Ramos (cell line): Measurements from ENCODE around the gene TRIM38.

Source experiments
- in situ Hi-C: fragments of 300-500 bp; cut with MboI; formaldehyde crosslinking; loops from one replicate; pipeline ENCODE4 v1.14.3; 2022; ENCODE audit warnings: low sequenced_read_pairs; ENCODE audit not compliant: unreplicated experiment

The TRIM38 gene

GRCh38 chr6:26022737-26023136 is 60.1 kb downstream of the TRIM38 start:
- in situ Hi-C loops, result loop anchor here (5.0 kb wide), 1 partner anchor 635 kb away; no protein-coding TSS in a partner anchor

GRCh38 chr6:26024651-26025046 is 62.0 kb downstream of the TRIM38 start:
- in situ Hi-C loops, result loop anchor here (5.0 kb wide), 1 partner anchor 637 kb away; no protein-coding TSS in a partner anchor

DNA sequence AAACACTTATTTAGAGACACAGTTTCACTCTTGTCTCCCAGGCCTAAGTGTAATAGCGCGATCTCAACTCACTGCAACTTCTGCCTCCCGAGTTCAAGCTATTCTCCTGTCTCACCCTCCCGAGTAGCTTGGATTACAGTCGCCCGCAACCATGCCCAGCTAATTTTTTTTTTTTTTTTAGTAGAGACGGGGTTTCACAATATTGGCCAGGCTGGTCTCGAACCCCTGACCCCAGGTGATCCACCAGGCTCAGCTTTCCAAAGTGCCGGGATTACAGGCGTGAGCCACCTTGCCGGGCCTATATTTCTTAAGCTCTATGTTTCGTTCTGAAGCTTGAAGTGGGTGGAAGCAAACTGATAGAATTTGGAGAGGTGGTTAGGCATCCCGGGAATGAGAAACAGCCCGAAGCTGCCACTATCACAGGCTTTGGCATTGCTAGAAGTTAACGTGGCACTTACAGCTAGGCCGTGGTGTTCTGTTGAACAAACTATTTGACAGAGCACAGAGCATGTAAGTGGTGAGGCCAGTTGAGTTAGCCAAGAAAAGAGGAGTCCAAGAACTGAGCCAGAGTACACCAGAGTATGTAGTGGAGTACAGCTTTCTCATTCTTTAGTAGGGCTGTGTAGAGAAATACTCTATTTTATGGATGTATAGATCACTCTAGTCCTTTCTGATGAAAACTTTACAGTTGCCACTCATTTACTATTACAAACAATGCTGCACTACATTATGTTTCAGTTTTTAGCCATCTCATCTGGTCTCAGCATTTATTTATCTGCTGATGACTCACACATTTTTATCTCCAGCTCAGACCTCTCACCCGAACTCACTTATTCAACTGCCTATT is 62.7 kb downstream of the TRIM38 start:
- in situ Hi-C loops, result no loop called here

DNA sequence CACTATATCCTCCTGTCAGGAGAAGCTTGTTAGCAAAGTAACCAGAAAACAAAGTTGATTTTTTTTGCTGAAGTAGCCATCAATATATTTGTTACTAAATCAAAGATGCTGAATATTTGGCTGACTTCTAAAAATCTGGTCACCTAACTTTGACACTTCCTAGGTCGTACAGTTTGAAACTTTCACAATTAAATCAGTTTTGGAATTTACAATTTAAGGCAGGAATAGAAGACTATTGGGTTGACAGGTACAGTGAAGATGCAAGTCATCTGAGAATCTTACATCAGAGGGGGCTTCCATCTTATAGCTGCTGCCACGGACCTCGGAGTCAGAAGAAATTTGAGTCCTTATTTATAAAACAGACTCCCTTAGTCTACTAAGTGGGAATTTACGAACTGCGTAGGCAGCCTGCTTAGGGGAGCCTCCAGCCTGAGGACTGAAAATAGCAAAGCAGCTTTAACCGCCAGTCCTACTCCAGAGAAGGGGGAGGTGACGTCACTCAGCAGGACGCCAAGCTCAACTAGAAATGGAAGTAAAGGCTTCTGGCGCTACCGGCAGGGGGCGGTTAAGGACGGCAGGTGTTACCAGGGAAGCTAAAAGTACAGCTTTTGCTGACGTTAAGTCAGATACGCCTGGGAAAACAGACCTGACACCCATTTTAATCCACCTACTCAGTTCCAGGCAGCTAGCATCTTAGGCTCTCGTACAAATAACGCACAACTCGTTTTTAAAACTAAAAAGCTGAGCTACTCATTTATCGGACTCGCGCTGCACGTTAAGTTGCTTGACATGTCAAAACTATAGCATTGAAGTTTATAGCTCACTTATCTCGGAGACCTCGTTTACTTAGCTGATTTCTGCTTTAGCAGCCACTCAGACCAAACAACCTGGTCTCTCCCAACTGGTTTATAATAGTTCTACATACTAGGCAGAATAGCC is 63.6 kb downstream of the TRIM38 start:
- in situ Hi-C loops, result no loop called here

DNA sequence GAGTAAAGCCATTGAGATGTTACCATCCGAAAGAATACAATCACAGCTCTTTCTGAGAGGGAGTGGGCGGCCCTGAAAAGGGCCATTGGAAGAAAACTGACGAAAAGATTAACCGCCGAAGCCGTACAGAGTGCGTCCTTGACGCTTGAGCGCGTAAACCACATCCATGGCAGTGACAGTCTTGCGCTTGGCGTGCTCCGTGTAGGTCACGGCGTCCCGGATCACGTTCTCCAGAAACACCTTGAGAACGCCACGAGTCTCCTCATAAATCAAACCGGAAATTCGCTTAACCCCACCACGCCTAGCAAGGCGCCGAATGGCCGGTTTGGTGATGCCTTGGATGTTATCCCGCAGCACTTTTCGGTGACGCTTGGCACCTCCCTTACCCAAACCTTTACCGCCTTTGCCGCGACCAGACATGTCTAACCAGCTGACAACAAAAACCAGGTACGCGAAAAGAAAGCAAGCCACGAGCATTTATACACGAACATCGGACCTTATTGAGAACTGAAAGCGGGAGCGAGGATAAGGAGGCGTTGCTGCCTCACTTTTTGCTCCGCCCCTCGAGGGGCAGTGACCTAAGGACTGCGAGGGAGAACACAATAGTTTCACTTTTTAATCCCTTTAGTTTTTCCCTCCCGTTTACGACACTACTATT is 64.4 kb downstream of the TRIM38 start:
- in situ Hi-C loops, result no loop called here

DNA sequence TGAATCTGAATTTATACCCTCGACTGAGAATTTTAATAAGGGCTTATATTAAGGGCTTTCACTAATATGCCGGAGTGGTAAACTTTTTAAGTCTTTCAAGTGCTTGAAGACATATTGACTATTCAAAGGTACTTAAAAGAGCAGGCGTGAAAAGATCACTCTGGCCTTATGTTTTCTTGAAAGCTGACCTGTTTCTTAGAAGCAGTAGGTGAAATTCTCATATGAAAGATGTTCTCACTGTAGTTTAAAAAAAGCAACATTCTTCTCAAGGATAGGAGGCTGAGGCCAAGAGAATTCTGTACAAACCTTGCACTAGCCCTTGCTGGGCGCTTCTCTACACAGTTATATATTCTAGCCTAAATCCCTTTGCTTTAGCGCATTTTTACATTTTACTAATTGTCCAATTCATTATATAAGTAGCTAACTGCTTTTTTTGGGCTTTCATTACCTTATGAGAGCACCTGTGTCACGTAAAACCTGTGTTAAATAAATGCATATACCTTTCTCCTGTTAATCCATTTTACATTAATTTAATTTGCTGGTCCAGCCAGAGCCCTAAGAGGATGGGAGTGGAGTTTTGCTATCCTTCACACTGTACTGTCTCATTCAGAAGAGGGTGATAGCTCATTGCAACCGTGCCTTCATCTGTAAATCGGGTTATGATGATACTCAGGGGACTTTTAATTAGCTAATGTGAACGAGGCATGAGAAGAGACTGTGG is 65.0 kb downstream of the TRIM38 start:
- in situ Hi-C loops, result no loop called here

DNA sequence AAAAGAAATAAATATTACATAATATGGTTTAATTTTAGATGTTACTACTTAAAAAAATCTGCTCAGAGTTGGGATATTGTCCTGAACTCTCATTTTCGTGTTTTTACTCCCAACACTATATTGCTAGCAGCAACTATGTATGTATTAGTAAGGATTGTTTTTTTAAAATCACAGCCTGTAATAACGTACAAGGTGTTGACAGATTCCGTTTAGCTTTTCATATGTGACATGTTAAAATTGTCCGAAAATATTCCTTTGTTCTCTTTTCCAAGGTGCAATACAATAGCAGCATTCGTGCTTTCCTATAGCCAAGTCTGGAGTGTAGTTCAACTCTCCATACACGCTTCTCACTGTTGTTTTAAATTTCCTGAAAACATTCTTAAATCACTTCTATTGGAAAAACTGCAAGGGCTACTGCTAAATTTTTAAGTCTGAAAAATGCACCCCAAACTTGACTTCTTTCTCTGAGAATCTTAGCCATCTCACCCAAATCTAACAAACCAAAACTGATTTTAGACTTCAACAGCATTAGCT is 65.7 kb downstream of the TRIM38 start:
- in situ Hi-C loops, result no loop called here

DNA sequence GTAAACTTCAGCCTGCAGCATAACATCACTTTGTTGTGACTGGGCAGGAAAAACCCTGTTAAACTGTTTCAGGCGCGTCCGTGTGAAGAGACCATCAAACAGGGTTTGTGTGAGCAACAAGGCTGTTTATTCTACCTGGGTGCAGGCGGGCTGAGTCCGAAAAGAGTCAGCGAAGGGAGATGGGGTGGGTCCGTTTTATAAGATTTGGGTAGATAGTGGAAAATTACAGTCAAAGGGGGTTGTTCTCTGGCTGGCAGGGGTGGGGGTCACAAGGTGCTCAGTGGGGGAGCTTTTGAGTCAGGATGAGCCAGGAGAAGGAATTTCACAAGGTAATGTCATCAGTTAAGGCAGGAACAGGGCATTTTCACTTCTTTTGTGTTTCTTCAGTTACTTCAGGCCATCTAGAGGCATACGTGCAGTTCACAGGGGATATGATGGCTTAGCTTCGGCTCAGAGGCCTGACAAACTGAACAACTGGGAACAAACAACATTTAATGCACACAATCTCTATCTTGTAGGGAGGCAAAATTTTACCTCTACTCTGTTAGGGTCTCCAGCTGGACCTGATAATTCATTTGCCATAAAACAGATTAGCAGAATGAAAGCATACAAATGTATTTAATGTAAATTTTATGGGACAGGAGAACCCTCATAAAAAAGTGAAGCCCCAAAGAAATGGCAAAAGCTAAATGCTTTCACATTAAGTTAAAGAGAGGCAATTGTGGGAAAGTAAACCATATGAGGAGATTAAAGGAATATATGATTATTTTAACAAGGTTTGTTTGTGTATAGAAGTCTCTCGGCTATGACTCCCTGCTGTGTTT is 66.4 kb downstream of the TRIM38 start:
- in situ Hi-C loops, result no loop called here

- in situ Hi-C loops, result no loop called here
These were observed 66.9 kb downstream of the TRIM38 start for GRCh38 chr6:26029570-26029856.

DNA sequence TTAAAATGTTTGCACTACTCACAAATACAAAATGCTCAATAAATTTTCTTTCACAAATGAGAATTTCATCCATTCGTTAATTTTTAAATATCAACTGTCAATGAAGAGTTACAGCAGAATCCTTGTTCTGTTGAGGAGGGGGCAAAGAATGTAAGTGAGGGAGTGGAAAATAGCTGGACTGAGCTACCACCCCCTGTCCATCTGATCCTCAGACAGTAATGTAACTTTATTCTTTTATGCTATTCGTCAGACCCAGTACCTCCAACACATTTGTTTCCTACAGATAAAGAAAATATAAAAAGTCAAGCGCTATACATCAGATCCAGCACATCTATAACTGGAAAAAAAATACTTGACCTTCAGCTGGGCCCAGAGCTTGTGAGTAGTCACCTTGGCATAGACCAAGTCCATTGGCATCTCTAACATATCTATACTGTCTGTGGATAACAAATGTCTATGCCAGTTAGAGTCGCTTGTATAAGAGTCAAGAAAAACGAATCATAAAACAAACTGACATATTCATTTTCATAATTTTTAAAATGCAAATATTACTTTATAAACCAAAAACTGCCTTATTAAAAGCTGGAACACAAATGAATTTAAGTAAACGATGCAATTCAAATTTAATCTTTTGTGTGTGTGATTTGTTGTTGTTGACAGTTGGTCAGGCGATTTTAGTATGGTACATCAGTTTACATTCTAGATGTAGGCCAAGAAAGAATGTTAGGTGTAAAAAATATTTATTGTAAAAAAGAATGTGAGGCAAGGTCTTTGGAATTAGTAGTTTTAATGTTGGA is 67.5 kb downstream of the TRIM38 start:
- in situ Hi-C loops, result loop anchor here (5.0 to 10.0 kb wide), 3 partner anchors 167 to 1785 kb away; a partner anchor contains a TSS

GRCh38 chr6:26030716-26031115 is 68.1 kb downstream of the TRIM38 start:
- in situ Hi-C loops, result loop anchor here (5.0 to 10.0 kb wide), 3 partner anchors 167 to 1784 kb away; a partner anchor contains a TSS

- in situ Hi-C loops, result loop anchor here (5.0 to 10.0 kb wide), 3 partner anchors 166 to 1784 kb away; a partner anchor contains a TSS
These were observed 68.6 kb downstream of the TRIM38 start for GRCh38 chr6:26031151-26031594.

DNA sequence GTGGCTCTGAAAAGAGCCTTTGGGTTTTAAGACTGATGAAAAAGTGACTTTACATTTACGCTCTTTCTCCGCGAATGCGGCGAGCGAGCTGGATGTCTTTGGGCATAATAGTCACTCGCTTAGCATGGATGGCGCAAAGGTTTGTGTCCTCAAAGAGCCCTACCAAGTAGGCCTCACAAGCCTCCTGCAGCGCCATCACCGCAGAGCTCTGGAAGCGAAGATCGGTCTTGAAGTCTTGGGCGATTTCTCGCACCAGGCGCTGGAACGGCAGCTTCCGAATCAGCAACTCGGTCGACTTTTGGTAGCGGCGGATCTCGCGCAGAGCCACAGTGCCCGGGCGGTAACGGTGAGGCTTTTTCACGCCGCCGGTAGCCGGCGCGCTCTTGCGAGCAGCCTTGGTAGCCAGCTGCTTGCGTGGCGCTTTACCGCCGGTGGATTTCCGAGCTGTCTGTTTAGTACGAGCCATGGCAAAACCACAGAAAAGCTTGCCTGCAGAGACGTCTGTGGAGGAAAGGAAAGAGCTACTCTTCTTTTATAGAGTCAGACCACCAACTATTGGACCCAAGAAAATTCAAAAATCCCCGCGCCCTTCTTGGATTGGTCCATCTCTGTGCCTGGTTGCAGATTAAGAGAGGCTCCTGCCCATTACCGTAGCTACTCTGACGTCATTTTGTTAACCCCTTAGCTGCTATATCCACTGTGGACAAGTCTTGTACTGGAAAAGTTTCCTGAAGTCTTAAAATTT is 69.2 kb downstream of the TRIM38 start:
- in situ Hi-C loops, result loop anchor here (5.0 to 10.0 kb wide), 3 partner anchors 166 to 1783 kb away; a partner anchor contains a TSS

GRCh38 chr6:26032340-26033084 is 69.9 kb downstream of the TRIM38 start:
- in situ Hi-C loops, result loop anchor here (5.0 to 10.0 kb wide), 3 partner anchors 165 to 1782 kb away; a partner anchor contains a TSS

DNA sequence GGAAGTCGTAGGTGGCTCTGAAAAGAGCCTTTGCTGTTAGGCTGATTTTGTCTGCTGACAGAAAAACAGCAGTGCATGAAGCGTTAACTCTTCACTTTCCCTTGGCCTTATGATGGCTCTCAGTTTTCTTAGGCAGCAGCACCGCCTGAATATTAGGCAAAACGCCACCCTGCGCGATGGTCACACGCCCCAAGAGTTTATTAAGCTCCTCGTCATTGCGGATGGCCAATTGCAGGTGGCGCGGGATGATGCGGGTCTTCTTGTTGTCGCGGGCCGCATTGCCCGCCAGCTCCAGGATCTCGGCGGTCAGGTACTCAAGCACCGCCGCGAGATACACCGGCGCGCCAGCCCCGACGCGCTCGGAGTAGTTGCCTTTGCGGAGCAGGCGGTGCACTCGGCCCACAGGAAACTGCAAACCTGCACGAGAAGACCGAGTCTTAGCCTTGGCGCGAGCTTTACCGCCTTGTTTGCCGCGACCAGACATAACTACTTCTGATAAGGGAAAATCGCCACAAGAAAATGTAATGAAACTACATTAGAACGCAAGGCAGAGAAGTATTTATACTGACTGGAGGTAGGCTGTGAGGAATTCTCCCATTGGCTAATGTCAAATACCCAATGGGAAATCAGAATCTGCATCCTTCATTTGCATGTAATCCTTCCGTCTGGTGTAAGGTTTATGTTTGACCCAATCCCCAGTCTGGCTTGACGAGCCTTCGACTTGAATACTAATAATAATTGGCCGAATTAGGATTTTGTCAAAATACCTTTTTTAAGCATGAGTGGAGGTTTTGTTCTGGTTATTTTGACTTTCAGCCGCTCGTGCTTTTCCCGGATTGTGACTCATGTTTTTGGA is 70.7 kb downstream of the TRIM38 start:
- in situ Hi-C loops, result loop anchor here (5.0 to 10.0 kb wide), 3 partner anchors 164 to 1781 kb away; a partner anchor contains a TSS
